K562 (cell line): Measurements from ENCODE around the gene ITPKB.

Experiments used
- CBX3 ChIP-seq, 2 experiments: IDR thresholded peaks; 1 replicate in 1 of 2; 2 replicates in 1 of 2; pipeline ENCODE4 v1.6.1; 2012; ENCODE audit warnings: inconsistent platforms in 2 of 2, low read length in 2 of 2, borderline replicate concordance in 1 of 2, control low read depth in 1 of 2
- FIP1L1 ChIP-seq: fragments of 200-400 bp; formaldehyde crosslinking; IDR thresholded peaks from 2 replicates; pipeline ENCODE4 v1.6.1; 2018; ENCODE audit warnings: mild to moderate bottlenecking, low read depth, low read length; ENCODE audit not compliant: poor library complexity, severe bottlenecking
- HCFC1 ChIP-seq: IDR thresholded peaks from 2 replicates; pipeline ENCODE4 v1.6.1; 2012; ENCODE audit warnings: low read depth, low read length, improper control_type of control experiment
- NCOA1 ChIP-seq: fragments of 450-650 bp; IDR thresholded peaks from 2 replicates; pipeline ENCODE4 v1.6.1; 2016; ENCODE audit warnings: low read depth
- POLR2A ChIP-seq: fragments of 450-650 bp; conservative IDR thresholded peaks from 2 replicates; pipeline ENCODE4 v1.6.1; 2016
- ZNF140 ChIP-seq: fragments of 250-450 bp; sonication (Bioruptor Pico); IDR thresholded peaks from 2 replicates; pipeline ENCODE4 v1.8.0; 2021; ENCODE audit warnings: moderate library complexity, mild to moderate bottlenecking, inconsistent platforms
- TF ChIP-seq, protein P1 (sequence below): fragments of 450-650 bp; formaldehyde crosslinking; IDR thresholded peaks from 2 replicates; pipeline ENCODE4 v1.4.0; 2022; ENCODE audit warnings: missing genetic modification characterization
- TF ChIP-seq, protein P2 (sequence below): sonication (generic); formaldehyde crosslinking; IDR thresholded peaks from 2 replicates; pipeline ENCODE4 v1.9.0; 2022; ENCODE audit warnings: mild to moderate bottlenecking, missing genetic modification reagents

DNA sequence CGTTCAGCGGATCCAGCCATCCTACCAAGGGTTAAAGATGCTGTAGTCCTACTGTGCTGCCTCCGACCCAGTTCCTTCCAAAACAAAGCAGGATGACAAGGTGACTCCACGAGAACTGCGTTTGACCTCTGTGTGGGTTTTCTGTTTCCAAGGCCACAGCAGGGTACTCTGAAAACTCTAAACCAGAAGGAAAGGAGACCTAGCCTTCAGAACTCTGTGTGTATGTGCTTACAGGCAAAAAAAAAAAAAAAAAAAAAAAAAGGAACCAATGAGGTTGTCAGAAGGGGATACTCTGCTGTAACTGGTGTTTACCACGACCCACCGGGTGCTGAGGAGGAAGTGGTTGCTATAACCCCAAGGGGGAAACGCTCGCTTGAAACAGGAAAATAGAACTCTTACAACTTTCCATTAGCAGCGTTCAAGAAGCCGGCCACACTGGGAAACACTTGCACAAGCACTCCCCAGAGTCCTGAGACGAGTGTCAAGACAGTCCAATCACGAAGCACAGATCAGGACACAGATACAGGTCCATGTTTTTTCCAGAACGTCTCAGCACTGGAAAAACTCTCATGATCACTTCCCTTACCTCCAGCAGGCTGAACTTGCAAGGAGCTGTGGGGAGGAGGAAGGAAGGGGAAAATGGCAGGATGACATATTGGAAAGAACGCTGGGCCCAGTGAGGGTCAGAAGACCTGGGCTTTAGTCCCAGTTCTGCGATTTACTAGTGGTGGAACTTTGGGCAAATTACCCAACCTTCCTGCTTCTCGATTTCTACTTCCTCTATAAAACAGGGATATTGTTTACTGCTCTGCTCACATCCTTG is 64.0 kb downstream of the ITPKB start:
- TF ChIP-seq NCOA1: no peak
- no peak for TF ChIP-seq POLR2A
- TF ChIP-seq HCFC1: no peak
- TF ChIP-seq FIP1L1: no peak
- no peak for TF ChIP-seq ZNF140 (CRISPR knock-in tag)
- TF ChIP-seq, protein P1, sequence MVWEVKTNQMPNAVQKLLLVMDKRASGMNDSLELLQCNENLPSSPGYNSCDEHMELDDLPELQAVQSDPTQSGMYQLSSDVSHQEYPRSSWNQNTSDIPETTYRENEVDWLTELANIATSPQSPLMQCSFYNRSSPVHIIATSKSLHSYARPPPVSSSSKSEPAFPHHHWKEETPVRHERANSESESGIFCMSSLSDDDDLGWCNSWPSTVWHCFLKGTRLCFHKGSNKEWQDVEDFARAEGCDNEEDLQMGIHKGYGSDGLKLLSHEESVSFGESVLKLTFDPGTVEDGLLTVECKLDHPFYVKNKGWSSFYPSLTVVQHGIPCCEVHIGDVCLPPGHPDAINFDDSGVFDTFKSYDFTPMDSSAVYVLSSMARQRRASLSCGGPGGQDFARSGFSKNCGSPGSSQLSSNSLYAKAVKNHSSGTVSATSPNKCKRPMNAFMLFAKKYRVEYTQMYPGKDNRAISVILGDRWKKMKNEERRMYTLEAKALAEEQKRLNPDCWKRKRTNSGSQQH (CRISPR knock-in tag): no peak
- no peak for TF ChIP-seq CBX3 (IDR thresholded peaks at IDR 0.05; ENCODE audit: borderline replicate concordance in 1 of 2, low read length in 2 of 2)
- TF ChIP-seq, protein P2, sequence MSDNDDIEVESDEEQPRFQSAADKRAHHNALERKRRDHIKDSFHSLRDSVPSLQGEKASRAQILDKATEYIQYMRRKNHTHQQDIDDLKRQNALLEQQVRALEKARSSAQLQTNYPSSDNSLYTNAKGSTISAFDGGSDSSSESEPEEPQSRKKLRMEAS (CRISPR knock-in tag): no peak
